Natural killer cell treated with Interleukin-12 subunit alpha and Interleukin-12 subunit beta and Interleukin-15 and Interleukin-18, amount 100 ng/mL, for 72 hours (primary cell): ENCODE results near the gene ITGA7. TPM values are rescaled to one million over a fixed set of nuclear protein-coding genes. Genes with fewer than 3 reads are reported as not detected.

Experiments used
- ATAC-seq, 2 donors: fragments of 150-1000 bp; cut with Tn5 transposase in 1 of 2; sonication (Bioruptor Pico), chemical (Tn5 transposase) in 1 of 2; 2 replicates each; pipeline ENCODE4 v1.10.0; 2021
- DNase-seq: peaks from one replicate; pipeline ENCODE4 v3.0.0; 2022; ENCODE audit warnings: low spot score
- H3K27ac Mint-ChIP-seq, 2 donors: 1 replicate in 1 of 2; 2 replicates in 1 of 2; pipeline ENCODE4 v1.8.0; 2022; ENCODE audit warnings: mixed read lengths in 2 of 2, mild to moderate bottlenecking in 1 of 2, moderate library complexity in 1 of 2
- H3K27me3 Mint-ChIP-seq, 2 donors: 1 replicate in 1 of 2; 2 replicates in 1 of 2; pipeline ENCODE4 v1.8.0; 2022; ENCODE audit warnings: mixed read lengths in 2 of 2
- H3K36me3 Mint-ChIP-seq: one replicate; pipeline ENCODE4 v1.8.0; 2022; ENCODE audit warnings: mixed read lengths
- H3K4me1 Mint-ChIP-seq, 2 donors: 1 replicate in 1 of 2; 2 replicates in 1 of 2; pipeline ENCODE4 v1.8.0; 2022; ENCODE audit warnings: low read depth in 2 of 2, mixed read lengths in 2 of 2, mild to moderate bottlenecking in 1 of 2
- H3K4me3 Mint-ChIP-seq: one replicate; pipeline ENCODE4 v1.8.0; 2022; ENCODE audit warnings: mixed read lengths
- H3K9me3 Mint-ChIP-seq: 2 replicates; pipeline ENCODE4 v1.8.0; 2022; ENCODE audit warnings: mixed read lengths
- total RNA-seq, 2 donors: library from RNA; stranded (reverse); gene quantifications; one replicate each; pipeline ENCODE4 v1.2.3, GENCODE V29; 2022

Gene ITGA7
- total RNA-seq, 2 donors from 2014 or later = 2.1 to 4.2 TPM

- Mint-ChIP-seq H3K36me3 (no peaks in the 10 kb centered on the region), H3K9me3 (no peaks in the 10 kb centered on the region), H3K27me3 (peaks cover 26 to 39% of the 10 kb centered on the region in 2 donors), H3K4me1 (peaks cover 19 to 22% of the 10 kb centered on the region in 2 donors), H3K27ac (peak overlapping the region in 1 of 2 donors; percentile 43), H3K4me3 (peak overlapping the region; percentile 80)
- peak; percentile 51 to 64 for ATAC-seq
- no peak for DNase-seq
Measured at GRCh38 chr12:55707219-55707671, 459 bp downstream of the ITGA7 start.

- peaks cover 24 to 33% of the 10 kb centered on the region in 2 donors for H3K27me3 Mint-ChIP-seq
- H3K36me3 Mint-ChIP-seq = no peaks in the 10 kb centered on the region
- H3K4me3 Mint-ChIP-seq = peak overlapping the region; percentile 80
- H3K4me1 Mint-ChIP-seq = peaks cover 19 to 22% of the 10 kb centered on the region in 2 donors
- DNase-seq (peak; percentile 6), ATAC-seq (no peak)
- peak overlapping the region in 1 of 2 donors; percentile 43 for H3K27ac Mint-ChIP-seq
- H3K9me3 Mint-ChIP-seq = no peaks in the 10 kb centered on the region
Measured at GRCh38 chr12:55706568-55707218, 1.0 kb downstream of the ITGA7 start.

- Mint-ChIP-seq H3K4me1 (peaks cover 19 to 22% of the 10 kb centered on the region in 2 donors), H3K27me3 (peaks cover 24 to 32% of the 10 kb centered on the region in 2 donors), H3K36me3 (no peaks in the 10 kb centered on the region), H3K4me3 (no peak overlapping the region), H3K27ac (no peak overlapping the region), H3K9me3 (no peaks in the 10 kb centered on the region)
- ATAC-seq = no peak
- DNase-seq = peak; percentile 44
Measured at GRCh38 chr12:55705782-55706402, 1.8 kb downstream of the ITGA7 start.

GRCh38 chr12:55704824-55705718 lies 2.6 kb downstream of the ITGA7 start:
- Mint-ChIP-seq H3K27ac (no peak overlapping the region), H3K9me3 (no peaks in the 10 kb centered on the region), H3K27me3 (peaks cover 24 to 30% of the 10 kb centered on the region in 2 donors), H3K4me1 (peaks cover 19 to 22% of the 10 kb centered on the region in 2 donors), H3K4me3 (no peak overlapping the region), H3K36me3 (no peaks in the 10 kb centered on the region)
- ATAC-seq = no peak
- no peak for DNase-seq

GRCh38 chr12:55703901-55704761 lies 3.6 kb downstream of the ITGA7 start:
- H3K4me3 Mint-ChIP-seq = no peak overlapping the region
- peaks cover 17 to 21% of the 10 kb centered on the region in 2 donors for H3K27me3 Mint-ChIP-seq
- ATAC-seq (no peak), DNase-seq (no peak)
- peaks cover 17 to 20% of the 10 kb centered on the region in 2 donors for H3K4me1 Mint-ChIP-seq
- no peaks in the 10 kb centered on the region for H3K36me3 Mint-ChIP-seq
- no peak overlapping the region for H3K27ac Mint-ChIP-seq
- H3K9me3 Mint-ChIP-seq = no peaks in the 10 kb centered on the region

GRCh38 chr12:55703288-55703687 lies 4.4 kb downstream of the ITGA7 start:
- DNase-seq = no peak
- Mint-ChIP-seq H3K27me3 (peaks cover 11 to 13% of the 10 kb centered on the region in 2 donors), H3K4me1 (peaks cover 10 to 11% of the 10 kb centered on the region in 2 donors), H3K27ac (no peak overlapping the region), H3K36me3 (no peaks in the 10 kb centered on the region), H3K9me3 (no peaks in the 10 kb centered on the region), H3K4me3 (no peak overlapping the region)
- ATAC-seq = no peak

GRCh38 chr12:55702861-55703260 lies 4.8 kb downstream of the ITGA7 start:
- no peak for ATAC-seq
- H3K4me3 Mint-ChIP-seq = no peak overlapping the region
- no peaks in the 10 kb centered on the region for H3K36me3 Mint-ChIP-seq
- H3K27ac Mint-ChIP-seq = no peak overlapping the region
- H3K9me3 Mint-ChIP-seq = no peaks in the 10 kb centered on the region
- peaks cover 6 to 8% of the 10 kb centered on the region in 2 donors for H3K27me3 Mint-ChIP-seq
- no peak for DNase-seq
- peaks cover 6 to 7% of the 10 kb centered on the region in 2 donors for H3K4me1 Mint-ChIP-seq

- Mint-ChIP-seq H3K36me3 (no peaks in the 10 kb centered on the region), H3K4me3 (no peak overlapping the region), H3K27ac (no peak overlapping the region), H3K27me3 (peaks cover 0 to 5% of the 10 kb centered on the region in 2 donors), H3K9me3 (no peaks in the 10 kb centered on the region), H3K4me1 (no peaks in the 10 kb centered on the region)
- ATAC-seq (no peak), DNase-seq (no peak)
Measured at GRCh38 chr12:55700255-55701018, 7.3 kb downstream of the ITGA7 start.

GRCh38 chr12:55699471-55700055 lies 8.1 kb downstream of the ITGA7 start:
- DNase-seq (no peak), ATAC-seq (no peak)
- H3K27me3 Mint-ChIP-seq = peaks cover 0 to 5% of the 10 kb centered on the region in 2 donors
- H3K9me3 Mint-ChIP-seq = no peaks in the 10 kb centered on the region
- no peak overlapping the region for H3K4me3 Mint-ChIP-seq
- H3K27ac Mint-ChIP-seq = no peak overlapping the region
- H3K4me1 Mint-ChIP-seq = no peaks in the 10 kb centered on the region
- no peaks in the 10 kb centered on the region for H3K36me3 Mint-ChIP-seq

GRCh38 chr12:55698965-55699364 lies 8.7 kb downstream of the ITGA7 start:
- H3K27me3 Mint-ChIP-seq = peaks cover 0 to 5% of the 10 kb centered on the region in 2 donors
- no peak overlapping the region for H3K27ac Mint-ChIP-seq
- no peak overlapping the region for H3K4me3 Mint-ChIP-seq
- H3K36me3 Mint-ChIP-seq = no peaks in the 10 kb centered on the region
- DNase-seq = no peak
- ATAC-seq = no peak
- no peaks in the 10 kb centered on the region for H3K4me1 Mint-ChIP-seq
- H3K9me3 Mint-ChIP-seq = no peaks in the 10 kb centered on the region

- DNase-seq (no peak), ATAC-seq (no peak)
- no peaks in the 10 kb centered on the region for H3K4me1 Mint-ChIP-seq
- peaks cover 0 to 5% of the 10 kb centered on the region in 2 donors for H3K27me3 Mint-ChIP-seq
- no peak overlapping the region for H3K4me3 Mint-ChIP-seq
- H3K27ac Mint-ChIP-seq = no peak overlapping the region
- H3K9me3 Mint-ChIP-seq = no peaks in the 10 kb centered on the region
- H3K36me3 Mint-ChIP-seq = no peaks in the 10 kb centered on the region
Measured at GRCh38 chr12:55698241-55698955, 9.3 kb downstream of the ITGA7 start.

GRCh38 chr12:55697686-55698085 lies 10.0 kb downstream of the ITGA7 start:
- Mint-ChIP-seq H3K4me3 (no peak overlapping the region), H3K27ac (no peak overlapping the region), H3K27me3 (peaks cover 0 to 5% of the 10 kb centered on the region in 2 donors), H3K36me3 (no peaks in the 10 kb centered on the region), H3K4me1 (no peaks in the 10 kb centered on the region), H3K9me3 (no peaks in the 10 kb centered on the region)
- DNase-seq = no peak
- no peak for ATAC-seq
